Gastrocnemius medialis (tissue), 4 donors: ENCODE measurements around the gene CHRM4.

Source experiments
- POLR2A ChIP-seq, 2 donors: fragments of 450-650 bp; IDR thresholded peaks; one replicate each; pipeline ENCODE4 v1.6.1; 2017; ENCODE audit warnings: antibody characterized with exemption in 2 of 2, mild to moderate bottlenecking in 2 of 2, moderate library complexity in 2 of 2
- TF ChIP-seq, protein P1 (sequence below), 5 experiments: fragments of 450-650 bp in 3 of 5; fragments of 200-600 bp in 2 of 5; sonication (generic) in 2 of 5; IDR thresholded peaks in 4 of 5; conservative IDR thresholded peaks in 1 of 5; 1 replicate in 4 of 5; 2 replicates in 1 of 5; pipeline ENCODE4 v1.5.1; 2016 to 2019; ENCODE audit warnings: antibody characterized with exemption in 5 of 5, mild to moderate bottlenecking in 3 of 5, moderate library complexity in 3 of 5

DNA sequence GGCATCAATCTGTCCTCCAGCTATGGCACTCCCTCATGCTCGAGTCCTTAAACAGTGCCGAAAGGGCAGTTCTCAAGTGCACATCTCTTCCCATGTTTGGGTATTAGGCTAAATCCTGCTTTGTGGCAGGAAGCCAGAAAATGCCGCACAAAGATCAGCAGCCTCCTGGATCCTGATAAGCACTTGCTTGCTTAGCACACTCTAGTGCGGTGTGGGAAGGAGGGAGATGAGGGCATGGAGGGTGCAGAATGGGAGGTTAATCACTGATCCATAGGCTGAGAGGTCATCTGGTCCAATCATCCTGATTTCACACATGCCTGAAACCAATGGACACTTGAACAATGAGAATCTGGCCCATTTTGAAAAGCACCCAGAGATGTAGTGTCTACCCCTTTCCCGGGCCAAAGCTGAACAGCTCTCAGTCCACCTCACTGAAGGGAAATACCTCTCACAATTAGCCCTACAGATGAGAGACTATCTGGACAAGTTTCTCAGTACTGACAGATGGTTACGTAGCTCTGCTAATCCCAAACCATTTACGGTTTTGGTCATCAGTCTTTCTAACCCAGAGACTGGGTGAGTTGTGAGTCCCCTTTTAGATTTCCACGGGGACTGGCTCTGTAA lies 29.8 kb upstream of the CHRM4 start:
- TF ChIP-seq, protein P1, sequence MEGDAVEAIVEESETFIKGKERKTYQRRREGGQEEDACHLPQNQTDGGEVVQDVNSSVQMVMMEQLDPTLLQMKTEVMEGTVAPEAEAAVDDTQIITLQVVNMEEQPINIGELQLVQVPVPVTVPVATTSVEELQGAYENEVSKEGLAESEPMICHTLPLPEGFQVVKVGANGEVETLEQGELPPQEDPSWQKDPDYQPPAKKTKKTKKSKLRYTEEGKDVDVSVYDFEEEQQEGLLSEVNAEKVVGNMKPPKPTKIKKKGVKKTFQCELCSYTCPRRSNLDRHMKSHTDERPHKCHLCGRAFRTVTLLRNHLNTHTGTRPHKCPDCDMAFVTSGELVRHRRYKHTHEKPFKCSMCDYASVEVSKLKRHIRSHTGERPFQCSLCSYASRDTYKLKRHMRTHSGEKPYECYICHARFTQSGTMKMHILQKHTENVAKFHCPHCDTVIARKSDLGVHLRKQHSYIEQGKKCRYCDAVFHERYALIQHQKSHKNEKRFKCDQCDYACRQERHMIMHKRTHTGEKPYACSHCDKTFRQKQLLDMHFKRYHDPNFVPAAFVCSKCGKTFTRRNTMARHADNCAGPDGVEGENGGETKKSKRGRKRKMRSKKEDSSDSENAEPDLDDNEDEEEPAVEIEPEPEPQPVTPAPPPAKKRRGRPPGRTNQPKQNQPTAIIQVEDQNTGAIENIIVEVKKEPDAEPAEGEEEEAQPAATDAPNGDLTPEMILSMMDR (IDR thresholded peaks at IDR 0.05 in 4 of 5, conservative IDR thresholded peaks at IDR 0.05 in 1 of 5), result no peak
- TF ChIP-seq POLR2A (IDR thresholded peaks at IDR 0.05), result no peak
